Measurements from ENCODE around the gene ZBTB43.

Gene ZBTB43

DNA sequence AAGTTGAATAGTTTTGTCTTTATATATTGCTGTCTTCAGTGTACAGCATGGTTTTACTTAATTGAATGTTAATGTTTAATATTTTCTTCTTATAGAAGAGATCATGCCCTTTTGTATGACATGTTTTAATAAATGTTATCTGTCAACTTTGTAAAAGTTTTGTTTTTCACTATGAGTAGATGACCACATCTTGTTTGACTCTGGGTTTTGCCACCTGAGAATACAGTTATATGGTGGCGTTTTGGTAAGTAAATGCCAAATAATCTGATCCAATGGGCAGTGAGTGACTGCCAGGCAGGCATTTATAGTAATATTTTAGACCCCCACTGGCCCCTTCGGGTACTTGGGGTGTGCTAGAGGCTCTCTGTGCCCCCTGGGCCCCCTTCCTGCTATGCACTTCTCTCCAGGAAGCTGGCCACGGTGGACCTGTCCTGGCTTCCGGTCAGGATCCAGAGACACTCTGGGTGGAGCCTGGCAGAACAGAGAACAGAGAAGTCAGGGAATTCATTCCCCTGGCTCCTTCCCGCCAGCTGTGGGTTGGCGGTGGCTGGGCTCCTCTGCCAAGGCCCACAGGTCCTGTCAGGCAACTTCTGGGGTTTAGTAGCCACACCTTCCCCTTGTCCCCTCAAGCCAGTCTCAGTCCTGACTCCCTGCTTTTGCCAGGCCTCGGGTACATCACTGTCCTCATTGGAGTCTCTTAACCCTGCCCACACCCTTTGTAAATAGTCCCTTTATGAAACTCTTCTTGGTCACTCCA is 33.4 kb downstream of the ZBTB43 start:
- no peak for DNase-seq (ENCODE audit: low read depth)
- TF ChIP-seq, protein P1, sequence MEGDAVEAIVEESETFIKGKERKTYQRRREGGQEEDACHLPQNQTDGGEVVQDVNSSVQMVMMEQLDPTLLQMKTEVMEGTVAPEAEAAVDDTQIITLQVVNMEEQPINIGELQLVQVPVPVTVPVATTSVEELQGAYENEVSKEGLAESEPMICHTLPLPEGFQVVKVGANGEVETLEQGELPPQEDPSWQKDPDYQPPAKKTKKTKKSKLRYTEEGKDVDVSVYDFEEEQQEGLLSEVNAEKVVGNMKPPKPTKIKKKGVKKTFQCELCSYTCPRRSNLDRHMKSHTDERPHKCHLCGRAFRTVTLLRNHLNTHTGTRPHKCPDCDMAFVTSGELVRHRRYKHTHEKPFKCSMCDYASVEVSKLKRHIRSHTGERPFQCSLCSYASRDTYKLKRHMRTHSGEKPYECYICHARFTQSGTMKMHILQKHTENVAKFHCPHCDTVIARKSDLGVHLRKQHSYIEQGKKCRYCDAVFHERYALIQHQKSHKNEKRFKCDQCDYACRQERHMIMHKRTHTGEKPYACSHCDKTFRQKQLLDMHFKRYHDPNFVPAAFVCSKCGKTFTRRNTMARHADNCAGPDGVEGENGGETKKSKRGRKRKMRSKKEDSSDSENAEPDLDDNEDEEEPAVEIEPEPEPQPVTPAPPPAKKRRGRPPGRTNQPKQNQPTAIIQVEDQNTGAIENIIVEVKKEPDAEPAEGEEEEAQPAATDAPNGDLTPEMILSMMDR (IDR thresholded peaks at IDR 0.05; ENCODE audit: insufficient read depth, low read depth, low read length, missing control alignments): no peak
- no peak overlapping the region for H3K4me3 ChIP-seq (ENCODE audit: low read length)

DNA sequence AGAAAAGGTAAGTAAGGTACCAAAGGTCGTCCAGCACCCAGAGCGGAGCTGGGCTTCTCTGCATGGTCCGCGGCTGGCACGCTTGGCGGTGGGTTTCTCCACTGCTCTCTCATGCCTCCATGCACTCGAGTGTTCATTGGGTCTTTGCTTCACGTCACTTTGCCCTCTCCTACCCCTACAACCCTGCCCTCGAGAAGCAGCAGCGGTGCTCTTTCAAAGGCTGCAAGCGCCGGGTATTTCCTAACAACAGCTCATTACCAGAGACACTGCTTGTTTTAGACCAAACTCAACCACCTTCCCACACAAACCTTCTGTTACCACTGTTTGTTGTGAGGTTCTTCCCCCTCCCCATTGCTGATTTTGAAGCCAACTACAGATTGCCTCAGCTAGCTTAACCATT is 34.1 kb downstream of the ZBTB43 start:
- TF ChIP-seq, protein P1 (IDR thresholded peaks at IDR 0.05; ENCODE audit: insufficient read depth, low read depth, low read length, missing control alignments): no peak
- no peak for DNase-seq (ENCODE audit: low read depth)
- H3K4me3 ChIP-seq (ENCODE audit: low read length): no peak overlapping the region

DNA sequence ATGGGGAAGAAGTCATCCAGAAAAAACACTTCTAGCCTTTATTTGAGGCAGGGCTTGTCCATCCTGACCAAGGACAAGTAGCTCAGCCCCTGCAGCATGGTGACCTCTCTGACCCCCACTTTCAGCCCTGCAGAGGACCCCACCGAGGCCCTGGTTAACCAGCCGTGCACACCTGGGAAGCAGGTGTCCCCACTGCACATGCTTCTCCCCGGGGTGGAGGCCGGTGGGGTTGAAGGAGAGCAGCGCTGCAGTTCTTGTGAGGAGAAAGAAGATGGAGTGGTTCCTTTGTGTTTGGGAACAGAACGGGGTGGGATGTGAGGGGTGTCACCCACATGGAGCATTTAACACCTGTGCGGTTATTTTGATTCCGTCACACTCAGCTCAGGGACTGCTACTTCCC is 34.5 kb downstream of the ZBTB43 start:
- no peak overlapping the region for H3K4me3 ChIP-seq (ENCODE audit: low read length)
- no peak for DNase-seq (ENCODE audit: low read depth)
- TF ChIP-seq, protein P1 (IDR thresholded peaks at IDR 0.05; ENCODE audit: insufficient read depth, low read depth, low read length, missing control alignments): no peak

DNA sequence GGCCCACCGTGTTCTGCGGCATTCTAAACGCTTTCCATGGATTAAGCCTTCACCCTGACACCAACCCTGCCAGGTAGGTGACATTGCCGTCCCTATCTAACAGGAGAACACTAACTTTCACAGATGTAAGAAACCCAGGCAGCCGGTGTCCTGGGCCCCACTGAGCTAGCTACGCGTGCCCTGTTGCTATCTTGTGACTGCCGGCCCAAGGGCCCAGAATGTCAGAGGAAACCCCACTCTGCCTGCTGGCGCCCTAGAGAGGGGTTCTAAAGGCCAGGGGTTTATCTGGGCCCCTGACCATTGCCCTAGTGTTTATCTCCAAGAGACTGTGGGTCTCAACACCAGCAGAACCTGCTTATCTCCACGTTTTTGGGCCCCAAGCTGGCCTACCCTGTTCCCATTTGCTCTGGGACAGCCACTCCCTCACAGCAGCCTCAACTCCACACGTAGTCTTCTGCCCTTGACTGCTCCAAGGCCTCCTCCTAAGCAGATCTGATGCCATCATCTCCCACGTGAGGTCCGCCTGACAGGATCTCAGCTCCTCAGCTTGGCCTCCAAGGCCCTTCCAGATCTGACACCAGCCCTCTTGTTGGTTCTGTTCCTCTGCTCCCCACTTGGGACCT is 37.5 kb downstream of the ZBTB43 start:
- TF ChIP-seq, protein P1 (IDR thresholded peaks at IDR 0.05; ENCODE audit: insufficient read depth, low read depth, low read length, missing control alignments): no peak
- no peak for DNase-seq (ENCODE audit: low read depth)
- H3K4me3 ChIP-seq (ENCODE audit: low read length): no peak overlapping the region

DNA sequence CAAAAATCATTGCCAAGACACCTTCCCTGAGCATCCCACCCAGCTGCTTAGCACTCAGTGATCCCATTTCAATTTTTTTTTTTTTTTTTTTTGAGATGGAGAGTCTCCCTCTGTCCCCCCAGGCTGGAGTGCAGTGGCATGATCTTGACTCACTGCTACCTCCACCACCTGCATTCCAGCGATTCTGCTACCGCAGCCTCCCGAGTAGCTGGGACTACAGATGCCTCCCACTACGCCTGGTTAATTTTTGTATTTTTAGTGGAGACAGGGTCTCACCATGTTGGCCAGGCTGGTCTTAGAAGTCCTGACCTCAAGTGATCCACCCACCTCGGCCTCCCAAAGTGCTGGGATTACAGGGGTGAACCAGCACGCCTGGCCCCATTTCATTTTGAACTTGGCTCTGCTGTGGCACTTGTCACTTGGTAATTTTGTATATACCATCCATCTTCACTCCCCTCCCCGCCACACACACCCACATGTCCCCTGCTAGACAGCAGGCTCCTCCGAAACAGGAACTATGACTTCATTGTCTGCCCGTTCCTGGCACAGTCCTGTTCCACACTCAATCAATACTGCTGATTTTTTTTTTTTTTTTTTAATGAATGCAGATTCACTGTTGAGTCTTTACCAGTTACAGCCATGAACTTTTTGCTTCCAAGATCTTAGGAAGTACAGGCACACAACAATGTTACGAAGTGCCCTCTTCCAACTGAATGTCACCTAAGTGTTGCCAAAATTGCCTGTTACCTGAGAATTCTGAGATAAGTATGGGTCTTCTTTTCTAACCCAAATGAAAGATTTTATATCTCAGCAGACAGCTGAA is 38.3 kb downstream of the ZBTB43 start:
- TF ChIP-seq, protein P1 (IDR thresholded peaks at IDR 0.05; ENCODE audit: insufficient read depth, low read depth, low read length, missing control alignments): no peak
- DNase-seq (ENCODE audit: low read depth): no peak
- H3K4me3 ChIP-seq (ENCODE audit: low read length): no peak overlapping the region

DNA sequence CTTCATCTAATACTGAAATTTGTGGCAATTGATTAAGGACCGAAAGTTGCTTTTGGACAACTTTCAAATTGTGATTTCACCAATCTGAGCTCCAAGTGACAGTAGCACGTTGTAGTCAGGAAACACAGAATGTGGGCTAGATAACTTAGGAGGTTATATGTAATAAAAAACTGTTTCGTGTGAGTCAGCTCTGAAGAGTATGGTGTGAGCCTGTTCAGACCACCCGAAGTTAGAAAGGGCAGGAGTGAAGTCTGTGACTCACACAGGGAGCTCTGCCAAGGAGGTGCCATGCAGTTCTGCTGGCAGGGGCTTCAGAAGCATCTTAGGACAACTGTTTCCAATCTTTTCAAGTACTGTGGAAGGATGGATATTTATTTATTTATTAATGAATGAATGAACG is 39.2 kb downstream of the ZBTB43 start:
- TF ChIP-seq, protein P1 (IDR thresholded peaks at IDR 0.05; ENCODE audit: insufficient read depth, low read depth, low read length, missing control alignments): no peak
- DNase-seq (ENCODE audit: low read depth): peak; percentile 56
- H3K4me3 ChIP-seq (ENCODE audit: low read length): no peak overlapping the region
